ENCODE data around the gene SHANK1.

Gene SHANK1

GRCh38 chr19:50629801-50630200, 89.8 kb downstream of the SHANK1 start:
- no peaks in the 10 kb centered on the region for H3K36me3 ChIP-seq (ENCODE audit: low read length)
- no peak for TF ChIP-seq EZH2phosphoT487 (conservative IDR thresholded peaks at IDR 0.05; ENCODE audit: low read length)
- TF ChIP-seq, protein P1, sequence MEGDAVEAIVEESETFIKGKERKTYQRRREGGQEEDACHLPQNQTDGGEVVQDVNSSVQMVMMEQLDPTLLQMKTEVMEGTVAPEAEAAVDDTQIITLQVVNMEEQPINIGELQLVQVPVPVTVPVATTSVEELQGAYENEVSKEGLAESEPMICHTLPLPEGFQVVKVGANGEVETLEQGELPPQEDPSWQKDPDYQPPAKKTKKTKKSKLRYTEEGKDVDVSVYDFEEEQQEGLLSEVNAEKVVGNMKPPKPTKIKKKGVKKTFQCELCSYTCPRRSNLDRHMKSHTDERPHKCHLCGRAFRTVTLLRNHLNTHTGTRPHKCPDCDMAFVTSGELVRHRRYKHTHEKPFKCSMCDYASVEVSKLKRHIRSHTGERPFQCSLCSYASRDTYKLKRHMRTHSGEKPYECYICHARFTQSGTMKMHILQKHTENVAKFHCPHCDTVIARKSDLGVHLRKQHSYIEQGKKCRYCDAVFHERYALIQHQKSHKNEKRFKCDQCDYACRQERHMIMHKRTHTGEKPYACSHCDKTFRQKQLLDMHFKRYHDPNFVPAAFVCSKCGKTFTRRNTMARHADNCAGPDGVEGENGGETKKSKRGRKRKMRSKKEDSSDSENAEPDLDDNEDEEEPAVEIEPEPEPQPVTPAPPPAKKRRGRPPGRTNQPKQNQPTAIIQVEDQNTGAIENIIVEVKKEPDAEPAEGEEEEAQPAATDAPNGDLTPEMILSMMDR (IDR thresholded peaks at IDR 0.05; ENCODE audit: insufficient read depth, low read length, poor library complexity, severe bottlenecking), result no peak

DNA sequence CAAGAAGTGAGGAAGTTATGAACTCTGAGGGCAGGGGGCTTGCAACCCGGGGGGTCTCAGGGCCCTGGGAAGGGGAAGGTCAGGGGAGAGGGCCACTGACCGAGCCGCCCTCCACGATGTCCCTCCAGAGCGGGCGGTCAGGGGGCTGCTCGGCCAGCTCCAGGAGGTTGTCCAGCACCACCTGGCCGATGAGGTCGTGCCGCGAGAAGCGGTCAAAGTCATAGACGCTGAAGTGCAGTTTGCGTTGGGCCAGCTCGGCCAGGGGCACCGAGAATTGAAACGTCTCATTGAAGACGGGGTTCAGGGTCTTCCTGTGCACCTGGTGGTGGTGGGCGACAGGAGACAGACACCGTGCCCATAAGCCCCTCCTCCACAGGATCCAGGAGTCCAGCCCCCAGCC, 90.4 kb downstream of the SHANK1 start:
- Histone ChIP-seq H4K20me1 (ENCODE audit: low read depth, low read length) (no peaks in the 10 kb centered on the region), H2AFZ (ENCODE audit: low read depth, low read length, severe bottlenecking) (no peak overlapping the region), H3F3A (ENCODE audit: insufficient read depth) (no peaks in the 10 kb centered on the region), H3K27ac (ENCODE audit: low read depth, low read length) (no peak overlapping the region), H3K79me2 (ENCODE audit: insufficient read depth, low read length) (no peaks in the 10 kb centered on the region), H3K9me2 (replicated peaks; ENCODE audit: insufficient read depth, low read length) (no peaks in the 10 kb centered on the region), H3K36me3 (ENCODE audit: low read length) (no peaks in the 10 kb centered on the region), H3K9ac (ENCODE audit: low read length) (no peak overlapping the region), H3K4me2 (ENCODE audit: low read depth, low read length, poor library complexity, severe bottlenecking) (no peak overlapping the region), H3K9me3 (ENCODE audit: insufficient read depth, low read length) (peaks cover 10% of the 10 kb centered on the region; the same call in 1 of the 2 replicates), H3K4me3 (ENCODE audit: insufficient read depth, low read length, poor library complexity, severe bottlenecking) (no peak overlapping the region), H3K27me3 (ENCODE audit: low read length) (no peaks in the 10 kb centered on the region)
- TF ChIP-seq, protein P1 (IDR thresholded peaks at IDR 0.05; ENCODE audit: insufficient read depth, low read length, poor library complexity, severe bottlenecking), result no peak
- TF ChIP-seq EZH2phosphoT487 (conservative IDR thresholded peaks at IDR 0.05; ENCODE audit: low read length), result no peak

More at GRCh38 chr19:50629801-50630200, 89.8 kb downstream of the SHANK1 start:
- Histone ChIP-seq H3K79me2 (ENCODE audit: insufficient read depth, low read length) (no peaks in the 10 kb centered on the region), H3K4me2 (ENCODE audit: low read depth, low read length, poor library complexity, severe bottlenecking) (no peak overlapping the region), H3K4me3 (ENCODE audit: insufficient read depth, low read length, poor library complexity, severe bottlenecking) (no peak overlapping the region), H3K9me2 (replicated peaks; ENCODE audit: insufficient read depth, low read length) (no peaks in the 10 kb centered on the region), H2AFZ (ENCODE audit: low read depth, low read length, severe bottlenecking) (no peak overlapping the region), H3K9ac (ENCODE audit: low read length) (no peak overlapping the region), H3K9me3 (ENCODE audit: insufficient read depth, low read length) (peaks cover 14% of the 10 kb centered on the region; the same call in 1 of the 2 replicates), H4K20me1 (ENCODE audit: low read depth, low read length) (no peaks in the 10 kb centered on the region), H3K27me3 (ENCODE audit: low read length) (no peaks in the 10 kb centered on the region), H3F3A (ENCODE audit: insufficient read depth) (no peaks in the 10 kb centered on the region), H3K27ac (ENCODE audit: low read depth, low read length) (no peak overlapping the region)

DNA sequence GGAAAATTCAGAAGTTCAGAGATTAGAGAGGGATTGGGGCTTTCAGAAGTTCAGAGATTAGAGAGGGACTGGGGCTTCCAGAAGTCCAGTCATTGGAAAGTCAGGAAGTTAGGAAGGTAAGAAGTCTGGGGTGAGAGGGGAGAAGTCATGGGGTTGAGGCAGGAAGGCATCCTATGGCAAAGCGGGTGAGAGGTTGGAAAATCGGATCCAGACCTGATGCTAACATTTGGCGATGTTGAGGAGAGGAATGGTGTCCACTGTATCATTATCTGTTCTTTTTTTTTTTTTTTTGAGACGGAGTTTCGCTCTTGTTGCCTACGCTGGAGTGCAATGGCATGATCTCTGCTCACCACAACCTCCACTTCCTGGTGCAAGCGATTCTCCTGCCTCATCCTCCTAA, 91.1 kb downstream of the SHANK1 start:
- Histone ChIP-seq H3K36me3 (ENCODE audit: low read length) (no peaks in the 10 kb centered on the region), H3K79me2 (ENCODE audit: insufficient read depth, low read length) (no peaks in the 10 kb centered on the region), H3K27me3 (ENCODE audit: low read length) (no peaks in the 10 kb centered on the region), H2AFZ (ENCODE audit: low read depth, low read length, severe bottlenecking) (no peak overlapping the region), H3K27ac (ENCODE audit: low read depth, low read length) (no peak overlapping the region), H3K9ac (ENCODE audit: low read length) (no peak overlapping the region), H3K4me3 (ENCODE audit: insufficient read depth, low read length, poor library complexity, severe bottlenecking) (no peak overlapping the region), H3F3A (ENCODE audit: insufficient read depth) (no peaks in the 10 kb centered on the region), H3K4me2 (ENCODE audit: low read depth, low read length, poor library complexity, severe bottlenecking) (no peak overlapping the region), H3K9me3 (ENCODE audit: insufficient read depth, low read length) (0 out of 2 replicates have a peak, but pooled peaks cover 3% of the 10 kb centered on the region), H3K9me2 (replicated peaks; ENCODE audit: insufficient read depth, low read length) (no peaks in the 10 kb centered on the region), H4K20me1 (ENCODE audit: low read depth, low read length) (no peaks in the 10 kb centered on the region)
- no peak for TF ChIP-seq EZH2phosphoT487 (conservative IDR thresholded peaks at IDR 0.05; ENCODE audit: low read length)
- TF ChIP-seq, protein P1 (IDR thresholded peaks at IDR 0.05; ENCODE audit: insufficient read depth, low read length, poor library complexity, severe bottlenecking), result no peak

All from SU-DHL-6 (cell line).